AG09319 (cell line): ENCODE data around the gene TPK1.

ENCODE experiments used
- DNase-seq: peaks from one replicate; pipeline ENCODE4 v3.0.0-alpha.2; 2010; ENCODE audit warnings: low read depth; ENCODE audit errors: extremely low read depth
- CTCF ChIP-seq: IDR thresholded peaks from 2 replicates; pipeline ENCODE4 v1.5.1; 2011; ENCODE audit warnings: low read depth, mild to moderate bottlenecking, inconsistent platforms, low read length, moderate library complexity

TPK1 gene

GRCh38 chr7:144670218-144670617 lies 165.6 kb downstream of the TPK1 start:
- 0 out of 2 replicates have a peak, but pooled peaks have one; percentile 1 for TF ChIP-seq CTCF
- DNase-seq, result no peak

- no peak for DNase-seq
- TF ChIP-seq CTCF, result no peak
Measured at GRCh38 chr7:144668503-144668902, 167.3 kb downstream of the TPK1 start.

- DNase-seq, result no peak
- no peak for TF ChIP-seq CTCF
Measured at GRCh38 chr7:144665689-144666381, 170.0 kb downstream of the TPK1 start.

GRCh38 chr7:144659211-144659610 lies 176.6 kb downstream of the TPK1 start:
- no peak for TF ChIP-seq CTCF
- DNase-seq, result no peak

- no peak for DNase-seq
Measured at GRCh38 chr7:144656965-144657517, 178.8 kb downstream of the TPK1 start.

GRCh38 chr7:144653449-144653848 lies 182.4 kb downstream of the TPK1 start:
- DNase-seq, result no peak
- TF ChIP-seq CTCF, result no peak

More at GRCh38 chr7:144656965-144657517, 178.8 kb downstream of the TPK1 start:
- no peak for TF ChIP-seq CTCF

- TF ChIP-seq CTCF, result no peak
- DNase-seq, result no peak
Measured at GRCh38 chr7:144650439-144650838, 185.4 kb downstream of the TPK1 start.
